Measurements from ENCODE around the gene GSTK1.

GSTK1 gene

GRCh38 chr7:143236408-143236990, 26.7 kb upstream of the GSTK1 start:
- no peak for DNase-seq (ENCODE audit: extremely low read depth, insufficient read length)
- Histone ChIP-seq H3K27me3 (replicated peaks; ENCODE audit: control insufficient read depth, insufficient read depth, low read length) (no peaks in the 10 kb centered on the region), H3K4me3 (replicated peaks; ENCODE audit: low read depth, low read length) (no peak overlapping the region), H3K36me3 (ENCODE audit: control insufficient read depth, insufficient read depth, low read length) (no peaks in the 10 kb centered on the region)
- TF ChIP-seq, protein P1, sequence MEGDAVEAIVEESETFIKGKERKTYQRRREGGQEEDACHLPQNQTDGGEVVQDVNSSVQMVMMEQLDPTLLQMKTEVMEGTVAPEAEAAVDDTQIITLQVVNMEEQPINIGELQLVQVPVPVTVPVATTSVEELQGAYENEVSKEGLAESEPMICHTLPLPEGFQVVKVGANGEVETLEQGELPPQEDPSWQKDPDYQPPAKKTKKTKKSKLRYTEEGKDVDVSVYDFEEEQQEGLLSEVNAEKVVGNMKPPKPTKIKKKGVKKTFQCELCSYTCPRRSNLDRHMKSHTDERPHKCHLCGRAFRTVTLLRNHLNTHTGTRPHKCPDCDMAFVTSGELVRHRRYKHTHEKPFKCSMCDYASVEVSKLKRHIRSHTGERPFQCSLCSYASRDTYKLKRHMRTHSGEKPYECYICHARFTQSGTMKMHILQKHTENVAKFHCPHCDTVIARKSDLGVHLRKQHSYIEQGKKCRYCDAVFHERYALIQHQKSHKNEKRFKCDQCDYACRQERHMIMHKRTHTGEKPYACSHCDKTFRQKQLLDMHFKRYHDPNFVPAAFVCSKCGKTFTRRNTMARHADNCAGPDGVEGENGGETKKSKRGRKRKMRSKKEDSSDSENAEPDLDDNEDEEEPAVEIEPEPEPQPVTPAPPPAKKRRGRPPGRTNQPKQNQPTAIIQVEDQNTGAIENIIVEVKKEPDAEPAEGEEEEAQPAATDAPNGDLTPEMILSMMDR (IDR thresholded peaks at IDR 0.05; ENCODE audit: insufficient read depth, low read length, poor library complexity, severe bottlenecking), result no peak

DNA sequence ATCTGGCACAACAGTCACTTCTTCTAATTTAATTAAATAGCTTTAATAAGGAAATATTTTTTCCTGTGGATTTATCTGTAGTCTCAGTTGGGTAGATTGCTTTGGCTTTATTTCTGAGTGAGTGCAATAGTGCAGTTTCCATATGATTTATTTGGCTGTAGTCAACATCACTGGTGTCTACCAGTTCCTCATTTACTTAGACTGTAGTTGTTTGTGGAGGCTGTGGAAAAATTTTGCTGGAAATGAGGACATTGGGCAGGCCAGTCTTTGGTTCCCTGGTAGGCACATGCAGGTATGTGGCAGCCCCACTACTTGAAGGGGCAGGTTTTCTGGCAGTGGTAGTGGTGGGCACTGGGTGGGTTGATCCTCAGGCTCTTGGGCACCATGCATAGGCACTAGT, 25.9 kb upstream of the GSTK1 start:
- DNase-seq (ENCODE audit: extremely low read depth, insufficient read length), result no peak
- TF ChIP-seq, protein P1 (IDR thresholded peaks at IDR 0.05; ENCODE audit: insufficient read depth, low read length, poor library complexity, severe bottlenecking), result no peak
- no peaks in the 10 kb centered on the region for H3K27me3 ChIP-seq (replicated peaks; ENCODE audit: control insufficient read depth, insufficient read depth, low read length)
- no peak overlapping the region for H3K4me3 ChIP-seq (replicated peaks; ENCODE audit: low read depth, low read length)
- no peaks in the 10 kb centered on the region for H3K36me3 ChIP-seq (ENCODE audit: control insufficient read depth, insufficient read depth, low read length)

DNA sequence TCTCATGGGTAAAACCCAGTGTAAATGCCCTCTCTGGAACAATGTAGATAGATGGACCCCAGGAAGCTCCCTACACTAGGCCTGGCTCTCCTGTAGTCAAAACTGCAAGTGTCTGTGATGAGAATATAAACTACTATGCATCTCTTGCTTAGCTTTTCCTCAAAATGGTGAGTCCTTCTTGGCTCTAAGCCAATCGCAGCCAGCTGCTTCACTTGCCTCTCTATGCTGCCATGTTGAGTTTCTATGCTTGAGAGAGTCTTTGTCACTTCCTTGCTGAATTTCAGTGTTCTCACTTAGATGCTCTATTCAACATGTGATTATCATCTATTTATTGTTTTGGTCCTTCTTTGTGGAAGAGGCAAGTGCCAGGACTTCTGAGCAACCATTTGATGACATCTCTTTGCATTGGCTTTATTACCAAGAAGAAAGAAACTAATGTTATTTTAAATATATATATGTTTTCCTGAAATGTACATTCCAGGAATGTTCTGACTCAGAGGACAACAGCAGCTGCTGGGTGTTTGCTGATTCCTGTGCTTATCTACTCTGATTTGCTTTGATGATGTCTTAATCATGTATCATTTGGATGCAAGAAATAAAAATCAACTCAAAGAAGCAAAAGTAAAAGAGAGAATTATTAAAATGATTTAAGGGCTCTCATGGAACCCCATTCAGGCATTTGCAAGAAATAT, 24.8 kb upstream of the GSTK1 start:
- DNase-seq (ENCODE audit: extremely low read depth, insufficient read length), result no peak
- TF ChIP-seq, protein P1 (IDR thresholded peaks at IDR 0.05; ENCODE audit: insufficient read depth, low read length, poor library complexity, severe bottlenecking), result no peak

GRCh38 chr7:143239813-143240212, 23.4 kb upstream of the GSTK1 start:
- no peak overlapping the region for H3K4me3 ChIP-seq (replicated peaks; ENCODE audit: low read depth, low read length)
- no peak for DNase-seq (ENCODE audit: extremely low read depth, insufficient read length)
- TF ChIP-seq, protein P1 (IDR thresholded peaks at IDR 0.05; ENCODE audit: insufficient read depth, low read length, poor library complexity, severe bottlenecking), result no peak
- no peaks in the 10 kb centered on the region; the same call in 1 of the 2 replicates for H3K27me3 ChIP-seq (replicated peaks; ENCODE audit: control insufficient read depth, insufficient read depth, low read length)
- no peaks in the 10 kb centered on the region for H3K36me3 ChIP-seq (ENCODE audit: control insufficient read depth, insufficient read depth, low read length)

More for the DNA sequence above, 24.8 kb upstream of the GSTK1 start:
- no peaks in the 10 kb centered on the region; the same call in 1 of the 2 replicates for H3K27me3 ChIP-seq (replicated peaks; ENCODE audit: control insufficient read depth, insufficient read depth, low read length)
- H3K36me3 ChIP-seq (ENCODE audit: control insufficient read depth, insufficient read depth, low read length), result no peaks in the 10 kb centered on the region
- no peak overlapping the region for H3K4me3 ChIP-seq (replicated peaks; ENCODE audit: low read depth, low read length)

DNA sequence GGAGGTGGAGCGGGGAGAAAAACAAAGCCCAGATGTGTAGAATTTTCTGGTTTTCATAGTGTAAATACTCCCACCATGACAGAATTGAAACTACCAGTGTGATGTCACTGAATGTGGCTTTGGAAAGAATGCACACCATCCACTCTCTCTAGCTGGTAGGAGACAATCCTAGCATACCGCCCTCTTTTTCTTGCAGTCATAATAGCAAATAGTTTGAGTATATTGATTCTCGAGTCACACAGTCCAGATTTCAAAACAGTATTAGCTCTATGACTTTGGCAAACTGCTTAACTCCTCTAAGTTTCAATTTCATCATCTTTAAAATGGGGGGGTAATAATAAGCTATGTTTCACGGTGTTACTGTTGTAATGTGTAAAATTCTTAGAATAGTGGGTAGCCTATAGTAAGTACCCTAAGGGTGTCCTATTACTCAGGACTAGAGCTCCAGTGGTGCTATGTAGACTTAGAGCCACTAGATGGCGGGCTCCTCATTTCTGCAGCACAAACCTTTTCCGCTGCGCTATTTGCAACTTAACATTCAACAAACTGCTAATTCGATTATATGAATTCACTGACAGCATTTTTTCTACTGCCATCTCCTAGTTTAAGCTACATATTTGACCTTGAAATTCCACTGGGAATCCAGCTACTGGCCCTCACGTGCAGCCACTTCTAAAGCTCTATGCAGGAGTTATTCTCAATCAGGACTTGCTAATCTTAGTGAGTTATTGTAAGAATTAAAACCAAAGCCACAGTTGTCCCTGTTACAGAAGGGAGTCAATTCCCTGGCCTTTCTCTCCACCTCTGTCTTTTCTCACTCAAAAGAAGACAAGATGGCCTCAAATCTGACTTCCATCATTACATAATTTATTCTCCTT, 22.7 kb upstream of the GSTK1 start:
- Histone ChIP-seq H3K27me3 (replicated peaks; ENCODE audit: control insufficient read depth, insufficient read depth, low read length) (no peaks in the 10 kb centered on the region; the same call in 1 of the 2 replicates), H3K4me3 (replicated peaks; ENCODE audit: low read depth, low read length) (no peak overlapping the region), H3K36me3 (ENCODE audit: control insufficient read depth, insufficient read depth, low read length) (no peaks in the 10 kb centered on the region)
- no peak for DNase-seq (ENCODE audit: extremely low read depth, insufficient read length)
- TF ChIP-seq, protein P1 (IDR thresholded peaks at IDR 0.05; ENCODE audit: insufficient read depth, low read length, poor library complexity, severe bottlenecking), result peak; percentile 90

Data from GM06990 (cell line).